ENCODE measurements around the gene RAD51B. TPM values are rescaled to one million over a fixed set of nuclear protein-coding genes. Genes with fewer than 3 reads are reported as not detected.

RAD51B gene
- total RNA-seq, 1 experiment from 2014 or later: 14.2 TPM

GRCh38 chr14:68392393-68393141, 573.0 kb downstream of the RAD51B start (continued):
- TF ChIP-seq CDX4 (CRISPR knock-in tag; IDR thresholded peaks at IDR 0.05; ENCODE audit: borderline replicate concordance): no peak
- no peak for TF ChIP-seq NR2C2 (CRISPR knock-in tag; IDR thresholded peaks at IDR 0.05)
- no peak for TF ChIP-seq RELA (CRISPR knock-in tag; IDR thresholded peaks at IDR 0.05; ENCODE audit: borderline replicate concordance)
- no peak for TF ChIP-seq NFYB (CRISPR knock-in tag; conservative IDR thresholded peaks at IDR 0.05; ENCODE audit: low read depth)

- ATAC-seq: no peak
- ChIA-PET CTCF (interaction anchor here (0.9 kb wide), 1 partner anchor 424 kb away, joined by 3 read pairs; no protein-coding TSS in a partner anchor), POLR2A (no interaction called here)
- Mint-ChIP-seq H3K4me3 (no peak overlapping the region), H3K27ac (no peak overlapping the region), H3K9me3 (peaks cover 10% of the 10 kb centered on the region), H3K36me3 (no peaks in the 10 kb centered on the region), H3K27me3 (ENCODE audit: low read depth) (no peaks in the 10 kb centered on the region), H3K4me1 (peaks cover 36% of the 10 kb centered on the region)
- DNase-seq (ENCODE audit: low spot score): no peak
- TF ChIP-seq FOXJ3 (CRISPR knock-in tag; IDR thresholded peaks at IDR 0.05; ENCODE audit: borderline replicate concordance) (no peak), ZNF232 (CRISPR knock-in tag; IDR thresholded peaks at IDR 0.05) (no peak), ZBTB21 (CRISPR knock-in tag; IDR thresholded peaks at IDR 0.05; ENCODE audit: borderline replicate concordance) (no peak), FOXP4 (CRISPR knock-in tag; IDR thresholded peaks at IDR 0.05) (no peak), IRF1 (CRISPR knock-in tag; IDR thresholded peaks at IDR 0.05) (no peak), NR3C1 (CRISPR knock-in tag; conservative IDR thresholded peaks at IDR 0.05; ENCODE audit: low read depth) (no peak)
Observed at GRCh38 chr14:68393259-68393658, 573.7 kb downstream of the RAD51B start.

GRCh38 chr14:68394118-68394763, 574.7 kb downstream of the RAD51B start:
- Mint-ChIP-seq H3K27me3 (ENCODE audit: low read depth) (no peaks in the 10 kb centered on the region), H3K4me3 (no peak overlapping the region), H3K4me1 (peaks cover 36% of the 10 kb centered on the region), H3K27ac (no peak overlapping the region), H3K9me3 (peaks cover 10% of the 10 kb centered on the region), H3K36me3 (no peaks in the 10 kb centered on the region)
- CTCF ChIA-PET: no interaction called here
- DNase-seq (ENCODE audit: low spot score) (no peak), ATAC-seq (no peak)
- POLR2A ChIA-PET: no interaction called here
- TF ChIP-seq TP53 (CRISPR knock-in tag; IDR thresholded peaks at IDR 0.05) (no peak), USF2 (CRISPR knock-in tag; IDR thresholded peaks at IDR 0.05) (no peak), ATF1 (CRISPR knock-in tag; IDR thresholded peaks at IDR 0.05) (no peak), TEAD1 (CRISPR knock-in tag; IDR thresholded peaks at IDR 0.05) (no peak), ZNF512 (CRISPR knock-in tag; IDR thresholded peaks at IDR 0.05; ENCODE audit: borderline replicate concordance) (no peak), USF1 (CRISPR knock-in tag; IDR thresholded peaks at IDR 0.05) (no peak), ERG (CRISPR knock-in tag; IDR thresholded peaks at IDR 0.05) (no peak), NR1H2 (CRISPR knock-in tag; IDR thresholded peaks at IDR 0.05) (no peak), ZNF121 (CRISPR knock-in tag; IDR thresholded peaks at IDR 0.05) (no peak), ZNF232 (CRISPR knock-in tag; IDR thresholded peaks at IDR 0.05) (no peak)
